Lower lobe of right lung (tissue), 2 donors: Measurements from ENCODE around the gene PIGA. TPM values are rescaled to one million over a fixed set of nuclear protein-coding genes. Genes with fewer than 3 reads are reported as not detected.

Experiments
- ATAC-seq, 2 donors: fragments of 200-7000 bp; cut with Tn5 transposase; one replicate each; pipeline ENCODE4 v1.9.1; 2020 to 2022; ENCODE audit warnings: mild to moderate bottlenecking in 2 of 2, moderate library complexity in 2 of 2
- DNase-seq: peaks from one replicate; pipeline ENCODE4 v3.0.0-alpha.2; 2020
- H3K27ac ChIP-seq: fragments of 200-600 bp; one replicate; pipeline ENCODE4 v1.8.0; 2022
- H3K27me3 ChIP-seq: fragments of 200-600 bp; one replicate; pipeline ENCODE4 v1.8.0; 2022; ENCODE audit warnings: low read depth
- H3K36me3 ChIP-seq: fragments of 200-600 bp; one replicate; pipeline ENCODE4 v1.8.0; 2022; ENCODE audit warnings: mild to moderate bottlenecking
- H3K4me1 ChIP-seq: fragments of 200-600 bp; one replicate; pipeline ENCODE4 v1.8.0; 2022
- H3K4me3 ChIP-seq: fragments of 200-600 bp; one replicate; pipeline ENCODE4 v1.8.0; 2022; ENCODE audit warnings: mild to moderate bottlenecking
- H3K9me3 ChIP-seq: fragments of 200-600 bp; one replicate; pipeline ENCODE4 v1.8.0; 2022
- CTCF ChIP-seq: fragments of 200-600 bp; IDR thresholded peaks from one replicate; pipeline ENCODE4 v1.8.0; 2022; ENCODE audit warnings: antibody characterized with exemption, mild to moderate bottlenecking
- intact Hi-C: fragments of 100-400 bp; cut with DNase I; formaldehyde crosslinking; loops from one replicate; pipeline ENCODE4 v1.11.0; 2022
- total RNA-seq: library from RNA; stranded (reverse); fragmentation: NEBNext Ultra II Directional; extraction: Animal tissue kit (Norgen Biotek cat#: 25700); gene quantifications from one replicate; pipeline ENCODE4 v1.2.1, GENCODE V29; 2021
- donor health status: DM: no; HTN: yes; CAD: no; lungs with severe emphysema.

The PIGA gene
- total RNA-seq, 1 donor from 2014 or later = 27.1 TPM

DNA sequence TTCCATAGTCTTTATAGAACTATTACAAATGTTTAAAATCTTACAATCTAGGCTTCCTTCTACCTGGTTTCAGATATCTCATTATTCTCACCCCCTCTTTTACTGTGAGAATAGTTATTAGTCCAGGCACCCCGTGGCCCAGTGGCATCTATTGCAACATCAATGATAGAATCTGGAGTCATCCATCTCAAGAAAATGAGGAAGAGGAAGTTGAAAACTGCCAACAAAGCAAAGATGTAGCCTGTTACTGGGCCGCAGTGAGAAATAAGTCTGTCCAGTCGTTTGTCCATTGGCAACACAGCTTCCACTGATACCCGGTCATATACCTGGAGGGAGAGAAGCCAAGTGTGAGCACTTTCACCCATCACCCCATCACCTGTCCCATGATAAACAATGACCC is 13.9 kb downstream of the PIGA start:
- no peak overlapping the region for H3K4me3 ChIP-seq
- no peaks in the 10 kb centered on the region for H3K27me3 ChIP-seq
- H3K9me3 ChIP-seq = no peaks in the 10 kb centered on the region
- DNase-seq (no peak), ATAC-seq (peak; percentile 29 to 40)
- no peak for TF ChIP-seq CTCF
- intact Hi-C loops = no loop called here
- no peak overlapping the region for H3K27ac ChIP-seq
- peaks cover 35% of the 10 kb centered on the region for H3K36me3 ChIP-seq
- peaks cover 5% of the 10 kb centered on the region for H3K4me1 ChIP-seq

DNA sequence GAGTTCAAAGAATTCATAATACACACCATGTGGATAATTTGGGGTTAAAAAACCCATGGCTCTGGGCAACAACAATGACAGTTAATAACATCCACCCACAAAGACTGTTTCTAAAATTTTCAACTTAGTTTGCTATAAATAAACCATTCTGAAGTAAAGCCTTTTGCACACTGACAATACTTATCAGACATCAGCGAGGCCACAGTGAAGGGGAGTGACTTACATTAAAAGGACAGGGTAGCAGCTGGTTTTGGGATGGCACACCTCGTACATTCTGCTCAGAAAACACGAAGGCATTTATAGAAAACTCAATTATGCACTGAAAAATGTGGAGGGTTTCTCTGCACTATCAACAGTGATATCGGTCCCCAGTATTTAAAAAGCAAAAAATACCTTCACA is 15.0 kb downstream of the PIGA start:
- peaks cover 33% of the 10 kb centered on the region for H3K36me3 ChIP-seq
- DNase-seq (no peak), ATAC-seq (no peak)
- H3K4me1 ChIP-seq = peaks cover 5% of the 10 kb centered on the region
- H3K4me3 ChIP-seq = no peak overlapping the region
- intact Hi-C loops = no loop called here
- no peak overlapping the region for H3K27ac ChIP-seq
- no peak for TF ChIP-seq CTCF
- no peaks in the 10 kb centered on the region for H3K27me3 ChIP-seq
- H3K9me3 ChIP-seq = no peaks in the 10 kb centered on the region

DNA sequence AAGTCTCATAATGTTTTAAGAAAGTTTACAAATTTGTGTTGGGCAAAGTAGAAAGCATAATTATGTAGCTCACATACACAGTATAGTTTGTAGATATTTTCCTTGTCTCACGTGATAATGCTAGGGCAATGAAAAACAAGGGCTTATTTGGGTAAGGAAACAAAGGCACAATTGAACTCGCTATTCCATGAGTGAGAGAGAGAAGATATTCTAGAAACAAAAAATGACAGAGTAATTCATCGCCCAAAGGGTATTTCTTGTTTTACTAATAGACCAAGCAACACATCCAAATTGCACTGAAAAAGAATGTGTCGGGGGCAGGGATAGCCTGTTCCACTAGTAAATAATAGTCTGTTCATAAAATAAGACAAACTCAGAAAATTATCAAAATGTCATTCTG is 16.2 kb downstream of the PIGA start:
- Histone ChIP-seq H3K27ac (no peak overlapping the region), H3K4me1 (peaks cover 5% of the 10 kb centered on the region), H3K9me3 (no peaks in the 10 kb centered on the region), H3K4me3 (no peak overlapping the region), H3K27me3 (no peaks in the 10 kb centered on the region), H3K36me3 (peaks cover 24% of the 10 kb centered on the region)
- TF ChIP-seq CTCF = no peak
- intact Hi-C loops = no loop called here
- ATAC-seq (no peak), DNase-seq (no peak)

GRCh38 chrX:15315509-15315908 is 19.8 kb downstream of the PIGA start, which contains the start of gene ASB11:
ASB11 (minus strand) TSS chrX:15315640; CDS start chrX:15315605, 35 bp downstream.
- intact Hi-C loops = no loop called here

DNA sequence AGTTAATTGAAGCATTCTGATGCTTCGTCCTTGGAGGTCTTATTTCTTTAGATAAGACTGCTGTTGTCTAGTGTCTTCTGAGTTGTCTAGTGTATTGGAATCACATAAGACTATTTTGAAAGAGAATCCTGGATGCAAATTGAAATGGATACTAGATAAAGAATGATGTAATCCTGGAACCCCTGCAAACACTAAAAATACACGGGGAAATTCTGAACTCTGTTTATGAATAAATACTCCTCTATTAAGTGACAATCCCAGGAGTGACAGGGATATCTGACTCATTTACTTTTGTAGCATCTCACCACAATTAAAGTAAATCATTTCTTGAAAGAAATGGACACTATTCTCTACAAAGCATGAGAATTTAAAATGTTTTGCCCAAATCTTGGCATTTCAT is 20.9 kb downstream of the PIGA start:
- H3K4me1 ChIP-seq = peaks cover 9% of the 10 kb centered on the region
- no peaks in the 10 kb centered on the region for H3K27me3 ChIP-seq
- H3K27ac ChIP-seq = no peak overlapping the region
- no peaks in the 10 kb centered on the region for H3K9me3 ChIP-seq
- DNase-seq = no peak
- H3K36me3 ChIP-seq = no peaks in the 10 kb centered on the region
- ATAC-seq = no peak
- H3K4me3 ChIP-seq = no peak overlapping the region
- intact Hi-C loops = no loop called here
- no peak for TF ChIP-seq CTCF

More at GRCh38 chrX:15315509-15315908, 19.8 kb downstream of the PIGA start, which contains the start of gene ASB11:
- H3K27me3 ChIP-seq = no peaks in the 10 kb centered on the region
- DNase-seq (no peak), ATAC-seq (no peak)
- H3K36me3 ChIP-seq = peaks cover 8% of the 10 kb centered on the region
- no peak within 1 kb of the TSS for H3K27ac ChIP-seq
- no peak for TF ChIP-seq CTCF
- H3K4me3 ChIP-seq = no peak within 1 kb of the TSS
- peaks cover 9% of the 10 kb centered on the region for H3K4me1 ChIP-seq
- no peaks in the 10 kb centered on the region for H3K9me3 ChIP-seq

DNA sequence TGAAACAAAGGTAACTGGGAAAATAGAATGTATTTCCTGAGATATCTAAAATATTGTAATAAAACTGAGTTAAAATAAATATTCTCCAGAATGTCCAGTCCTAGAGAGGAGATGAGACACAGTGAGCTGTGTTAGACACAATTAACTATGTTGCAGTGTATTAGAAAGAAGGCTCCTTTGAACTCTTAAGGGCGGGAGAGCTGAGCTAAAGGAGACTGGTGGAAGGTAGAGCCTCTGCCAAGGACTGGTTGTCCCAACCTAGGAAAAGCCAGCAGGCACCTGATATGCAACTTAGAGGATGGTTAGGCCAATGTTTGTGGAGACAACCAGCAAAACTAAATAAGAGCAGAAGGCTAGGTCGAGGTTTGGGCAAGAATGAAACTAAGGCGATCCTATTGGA is 24.2 kb downstream of the PIGA start:
- no peak for TF ChIP-seq CTCF
- Histone ChIP-seq H3K36me3 (no peaks in the 10 kb centered on the region), H3K27me3 (no peaks in the 10 kb centered on the region), H3K9me3 (no peaks in the 10 kb centered on the region), H3K27ac (peak overlapping the region; percentile 58), H3K4me1 (peaks cover 9% of the 10 kb centered on the region), H3K4me3 (no peak overlapping the region)
- no peak for ATAC-seq
- intact Hi-C loops = no loop called here
- no peak for DNase-seq
